H1 (cell line): ENCODE results near the gene FHL1. TPM values are rescaled to one million over a fixed set of nuclear protein-coding genes. Genes with fewer than 3 reads are reported as not detected.

ENCODE experiments used
- CTCF ChIA-PET: fragments of 300-600 bp; sonication (Branson Sonifier 250); formaldehyde crosslinking; loops from one replicate; lab custom pipeline; 2021; ENCODE audit not compliant: partially characterized antibody; lab: Charles Lee
- POLR2A ChIA-PET: fragments of 300-600 bp; sonication (Branson Sonifier 250); formaldehyde crosslinking; loops from one replicate; lab custom pipeline; 2021; ENCODE audit warnings: inconsistent platforms; ENCODE audit not compliant: partially characterized antibody; lab: Charles Lee
- DNase-seq, 2 experiments: peaks; one replicate each; pipeline versions ENCODE4 v3.0.0 to v3.0.0-alpha.2; 2010 to 2022; ENCODE audit warnings: low spot score in 2 of 2, low read depth in 1 of 2, mixed read lengths in 1 of 2
- FAIRE-seq: peaks from 2 replicates; lab custom pipeline; 2011; peaks lifted over from hg19 to GRCh38; lab: Jason Lieb, UNC
- H2AFZ ChIP-seq: 2 replicates; pipeline ENCODE4 v1.8.1; 2012; ENCODE audit warnings: low read length, inconsistent platforms
- H2AK5ac ChIP-seq: 2 replicates; pipeline ENCODE4 v1.6.1; 2013; ENCODE audit warnings: low read depth, low read length
- H2BK120ac ChIP-seq: replicated peaks from 2 replicates; pipeline ENCODE3; 2013; ENCODE audit warnings: low read depth, low read length, inconsistent platforms
- H2BK12ac ChIP-seq: 2 replicates; pipeline ENCODE4 v1.6.1; 2013; ENCODE audit warnings: low read depth, low read length
- H2BK15ac ChIP-seq: 2 replicates; pipeline ENCODE4 v1.6.1; 2013; ENCODE audit warnings: low read length
- H2BK20ac ChIP-seq: 2 replicates; pipeline ENCODE4 v1.6.1; 2013; ENCODE audit warnings: low read length
- H2BK5ac ChIP-seq: 2 replicates; pipeline ENCODE4 v1.6.1; 2013; ENCODE audit warnings: low read depth, low read length
- H3K14ac ChIP-seq: 2 replicates; pipeline ENCODE4 v1.6.1; 2013; ENCODE audit warnings: inconsistent platforms; ENCODE audit not compliant: insufficient read length
- H3K18ac ChIP-seq: 2 replicates; pipeline ENCODE4 v1.6.1; 2013; ENCODE audit warnings: low read length; ENCODE audit errors: extremely low read depth
- H3K23ac ChIP-seq: 2 replicates; pipeline ENCODE4 v1.6.1; 2013; ENCODE audit warnings: inconsistent platforms; ENCODE audit not compliant: insufficient read length
- H3K23me2 ChIP-seq: 2 replicates; pipeline ENCODE4 v1.6.1; 2013; ENCODE audit warnings: low read depth, low read length
- H3K27ac ChIP-seq: 2 replicates; pipeline ENCODE4 v1.6.1; 2011; ENCODE audit warnings: low read depth, low read length, inconsistent platforms
- H3K27me3 ChIP-seq, 4 experiments: replicated peaks in 1 of 4; 1 replicate in 1 of 4; 2 replicates in 3 of 4; pipeline versions ENCODE4 v1.6.1 to v1.8.1; 2011 to 2013; ENCODE audit warnings: low read length in 3 of 4, mild to moderate bottlenecking in 3 of 4, inconsistent platforms in 2 of 4, mixed read lengths in 2 of 4, moderate library complexity in 1 of 4; ENCODE audit not compliant: control insufficient read depth in 3 of 4, insufficient read depth in 3 of 4; ENCODE audit errors: extremely low read depth in 1 of 4
- H3K36me3 ChIP-seq, 4 experiments: 2 replicates each; pipeline versions ENCODE4 v1.6.1 to v1.8.1; 2011 to 2013; ENCODE audit warnings: mild to moderate bottlenecking in 4 of 4, low read length in 3 of 4, moderate library complexity in 2 of 4, control low read depth in 1 of 4, inconsistent platforms in 1 of 4; ENCODE audit not compliant: insufficient read depth in 4 of 4, control insufficient read depth in 2 of 4
- H3K4ac ChIP-seq: replicated peaks from 2 replicates; pipeline ENCODE3; 2013; ENCODE audit warnings: low read length, low read depth, mixed read lengths, inconsistent platforms; ENCODE audit not compliant: insufficient read length
- H3K4me1 ChIP-seq, 4 experiments: replicated peaks in 1 of 4; 1 replicate in 1 of 4; 2 replicates in 3 of 4; pipeline versions ENCODE4 v1.6.1 to v1.8.1; 2011 to 2013; ENCODE audit warnings: low read length in 3 of 4, inconsistent platforms in 2 of 4, mixed read lengths in 1 of 4; ENCODE audit not compliant: insufficient read depth in 4 of 4, control insufficient read depth in 3 of 4
- H3K4me2 ChIP-seq, 2 experiments: 2 replicates each; pipeline versions ENCODE4 v1.6.1 to v1.8.1; 2011 to 2013; ENCODE audit warnings: low read depth in 2 of 2, low read length in 2 of 2, control low read depth in 1 of 2, inconsistent platforms in 1 of 2, mild to moderate bottlenecking in 1 of 2; ENCODE audit not compliant: insufficient read depth in 1 of 2
- H3K4me3 ChIP-seq, 4 experiments: fragments of 200-600, 300-600 bp in 1 of 4; sonication (generic), shearing (Covaris generic), sonication (Bioruptor Twin) in 1 of 4; 2 replicates each; pipeline versions ENCODE4 v1.5.1 to v1.8.1; 2011 to 2016; ENCODE audit warnings: low read length in 4 of 4, low read depth in 3 of 4, control low read depth in 2 of 4, inconsistent platforms in 2 of 4, mild to moderate bottlenecking in 2 of 4, mixed read lengths in 1 of 4, moderate library complexity in 1 of 4; ENCODE audit not compliant: insufficient read depth in 2 of 4; ENCODE audit errors: extremely low read depth in 1 of 4
- H3K56ac ChIP-seq: replicated peaks from 2 replicates; pipeline ENCODE3; 2013; ENCODE audit warnings: low read depth, mild to moderate bottlenecking, mixed read lengths, low read length, inconsistent platforms; ENCODE audit not compliant: insufficient read length
- H3K79me1 ChIP-seq: 2 replicates; pipeline ENCODE4 v1.6.1; 2013; ENCODE audit warnings: low read depth, low read length, control low read depth
- H3K79me2 ChIP-seq, 2 experiments: 2 replicates each; pipeline versions ENCODE4 v1.6.1 to v1.8.1; 2012 to 2013; ENCODE audit warnings: low read length in 2 of 2, mild to moderate bottlenecking in 2 of 2, inconsistent platforms in 1 of 2; ENCODE audit not compliant: insufficient read depth in 2 of 2, control insufficient read depth in 1 of 2
- H3K9ac ChIP-seq, 4 experiments: replicated peaks in 1 of 4; 1 replicate in 1 of 4; 2 replicates in 3 of 4; pipeline versions ENCODE4 v1.6.1 to v1.8.1; 2011 to 2013; ENCODE audit warnings: low read depth in 3 of 4, low read length in 3 of 4, control low read depth in 2 of 4, mild to moderate bottlenecking in 2 of 4, moderate library complexity in 2 of 4, inconsistent platforms in 1 of 4; ENCODE audit errors: extremely low read depth in 1 of 4
- H3K9me3 ChIP-seq, 2 experiments: 2 replicates each; pipeline versions ENCODE4 v1.6.1 to v1.8.1; 2012 to 2013; ENCODE audit warnings: mild to moderate bottlenecking in 2 of 2, moderate library complexity in 2 of 2, control low read depth in 1 of 2, inconsistent platforms in 1 of 2, low read depth in 1 of 2, low read length in 1 of 2, mixed read lengths in 1 of 2; ENCODE audit not compliant: insufficient read depth in 2 of 2
- H4K20me1 ChIP-seq, 2 experiments: replicated peaks in 1 of 2; 2 replicates each; pipeline versions ENCODE3 to v1.8.1; 2011 to 2013; ENCODE audit warnings: inconsistent platforms in 2 of 2, low read length in 2 of 2, mild to moderate bottlenecking in 1 of 2; ENCODE audit not compliant: insufficient read depth in 2 of 2, control insufficient read depth in 1 of 2
- H4K5ac ChIP-seq: 2 replicates; pipeline ENCODE4 v1.6.1; 2013; ENCODE audit warnings: low read length, low read depth, mixed read lengths, inconsistent platforms; ENCODE audit not compliant: insufficient read length
- H4K8ac ChIP-seq: 2 replicates; pipeline ENCODE4 v1.8.0; 2013; ENCODE audit warnings: mild to moderate bottlenecking, moderate library complexity, low read length, inconsistent platforms; ENCODE audit not compliant: insufficient read depth; ENCODE audit errors: extremely low read depth
- H4K91ac ChIP-seq: replicated peaks from 2 replicates; pipeline ENCODE3; 2013; ENCODE audit warnings: low read length, mixed read lengths, inconsistent platforms; ENCODE audit not compliant: insufficient read length
- CBX5 ChIP-seq: fragments of 300-800, 300-1000 bp; sonication (generic); IDR thresholded peaks from 2 replicates; pipeline ENCODE4 v1.7.1; 2016; ENCODE audit warnings: antibody characterized with exemption, low read length, low read depth
- CEBPB ChIP-seq: IDR thresholded peaks from 2 replicates; pipeline ENCODE4 v1.6.1; 2012; ENCODE audit warnings: low read depth, low read length
- CHD2 ChIP-seq: IDR thresholded peaks from 2 replicates; pipeline ENCODE4 v1.6.1; 2012; ENCODE audit warnings: low read length, improper control_type of control experiment
- E2F6 ChIP-seq: IDR thresholded peaks from 2 replicates; pipeline ENCODE4 v1.6.1; 2012; ENCODE audit warnings: inconsistent platforms
- EP300 ChIP-seq, 2 experiments: IDR thresholded peaks; 1 replicate in 1 of 2; 2 replicates in 1 of 2; pipeline ENCODE4 v1.6.1; 2011 to 2012; ENCODE audit warnings: low read depth in 2 of 2, low read length in 2 of 2, mild to moderate bottlenecking in 2 of 2, borderline replicate concordance in 1 of 2, inconsistent platforms in 1 of 2, moderate library complexity in 1 of 2
- HDAC6 ChIP-seq: IDR thresholded peaks from one replicate; pipeline ENCODE4 v1.7.1; 2012; ENCODE audit warnings: low read depth, mild to moderate bottlenecking, inconsistent platforms, low read length, moderate library complexity
- POU5F1 ChIP-seq: IDR thresholded peaks from 2 replicates; pipeline ENCODE4 v1.6.1; 2011; ENCODE audit warnings: low read depth, mild to moderate bottlenecking, low read length, moderate library complexity
- SIX5 ChIP-seq: IDR thresholded peaks from 2 replicates; pipeline ENCODE4 v1.6.1; 2011; ENCODE audit warnings: mild to moderate bottlenecking, low read depth, low read length
- SP2 ChIP-seq: IDR thresholded peaks from 2 replicates; pipeline ENCODE4 v1.6.1; 2012; ENCODE audit warnings: mild to moderate bottlenecking, low read length, inconsistent platforms
- SRF ChIP-seq: IDR thresholded peaks from 2 replicates; pipeline ENCODE4 v1.6.1; 2011; ENCODE audit warnings: mild to moderate bottlenecking, low read depth, low read length, moderate library complexity
- SUZ12 ChIP-seq: fragments of 200-600 bp; sonication (generic); IDR thresholded peaks from 2 replicates; pipeline ENCODE4 v1.6.1; 2012; ENCODE audit warnings: mild to moderate bottlenecking, inconsistent platforms, low read length, moderate library complexity, mixed read lengths
- TAF7 ChIP-seq: optimal IDR thresholded peaks from 2 replicates; pipeline ENCODE3; 2011; ENCODE audit warnings: low read depth, mild to moderate bottlenecking, inconsistent platforms, low read length, moderate library complexity, borderline replicate concordance
- TEAD4 ChIP-seq: IDR thresholded peaks from 2 replicates; pipeline ENCODE4 v1.6.1; 2012; ENCODE audit warnings: low read depth, low read length, inconsistent platforms, mixed read lengths
- WGBS, 2 experiments: shearing (Covaris generic) in 1 of 2; methylation state at CpG; one replicate each; pipeline versions ENCODE4 v1.1.6 to v1.1.7; 2013 to 2015; ENCODE audit warnings: low lambda C conversion rate in 2 of 2, mixed read lengths in 2 of 2, inconsistent platforms in 1 of 2, low coverage in 1 of 2, missing lambda C conversion rate in 1 of 2; ENCODE audit not compliant: insufficient replicate concordance in 2 of 2, insufficient coverage in 1 of 2, insufficient read length in 1 of 2; ENCODE audit errors: extremely low coverage in 1 of 2, missing lambda C conversion rate in 1 of 2; 5-methylcytosine and 5-hydroxymethylcytosine counted together
- polyA plus RNA-seq, 7 experiments: library from polyadenylated mRNA; depleted of rRNA in 3 of 7; stranded (reverse) in 5 of 7; unstranded in 2 of 7; fragments of >200 nt in 5 of 7; fragments of 200-250 nt in 2 of 7; gene quantifications; 1 replicate in 5 of 7; 2 replicates in 1 of 7; 4 replicates in 1 of 7; pipeline versions ENCODE4 v1.2.1 to v1.2.3, GENCODE V29; 2011 to 2013; ENCODE audit warnings: missing spikeins in 2 of 7, mixed read lengths in 2 of 7
- total RNA-seq: library from RNA; stranded (reverse); fragmentation: NEBNext Ultra II Directional; extraction: Animal tissue kit (Norgen Biotek cat#: 25700); gene quantifications from 2 replicates; pipeline ENCODE4 v1.2.1, GENCODE V29; 2021

FHL1 gene
- total and polyA plus RNA-seq, 2 of the 8 experiments (the other 6 are each of a cell fraction or from before 2014, with no cell fraction given): 45.0 to 56.5 TPM

GRCh38 chrX:136183917-136184316, 36.6 kb downstream of the FHL1 start:
- no peak overlapping the region for H2BK20ac ChIP-seq
- DNase-seq (no peak), FAIRE-seq (no peak)
- no peak overlapping the region for H3K23ac ChIP-seq
- H3K79me1 ChIP-seq: no peaks in the 10 kb centered on the region
- ChIA-PET POLR2A (no interaction called here), CTCF (interaction anchor here (0.6 kb wide), 1 partner anchor 85 kb away, joined by 3 read pairs; no protein-coding TSS in a partner anchor)
- H2AFZ ChIP-seq: no peak overlapping the region
- no peak overlapping the region for H3K4me2 ChIP-seq
- H2BK5ac ChIP-seq: no peak overlapping the region
- no peak for TF ChIP-seq SRF
- TF ChIP-seq CEBPB: no peak
- TF ChIP-seq SP2: no peak
- no peak for TF ChIP-seq E2F6
- TF ChIP-seq HDAC6: no peak
- TF ChIP-seq SIX5: no peak
- TF ChIP-seq CHD2: no peak
- TF ChIP-seq CBX5: no peak
- TF ChIP-seq TEAD4: no peak
- TF ChIP-seq TAF7: no peak
- no peak for TF ChIP-seq SUZ12
- TF ChIP-seq POU5F1: no peak
- TF ChIP-seq EP300 (IDR thresholded peaks at IDR 0.05; ENCODE audit: borderline replicate concordance in 1 of 2, low read depth in 2 of 2, low read length in 2 of 2): no peak
- no peak overlapping the region for H3K27ac ChIP-seq
- no peak overlapping the region for H2BK15ac ChIP-seq
- peaks cover 0 to 2% of the 10 kb centered on the region in 2 experiments for H4K20me1 ChIP-seq
- H3K14ac ChIP-seq: no peak overlapping the region
- H4K91ac ChIP-seq: no peak overlapping the region
- no peaks in the 10 kb centered on the region for H3K36me3 ChIP-seq
- no peaks in the 10 kb centered on the region for H3K79me2 ChIP-seq
- no peak overlapping the region for H2AK5ac ChIP-seq
- H2BK120ac ChIP-seq: no peak overlapping the region
- H3K4me1 ChIP-seq: no peaks in the 10 kb centered on the region
- H4K5ac ChIP-seq: no peak overlapping the region
- no peak overlapping the region for H2BK12ac ChIP-seq
- no peak overlapping the region for H3K4ac ChIP-seq
- H3K4me3 ChIP-seq: no peak overlapping the region
- H4K8ac ChIP-seq: no peak overlapping the region
- H3K9ac ChIP-seq: no peak overlapping the region
- H3K9me3 ChIP-seq: no peaks in the 10 kb centered on the region
- 73% methylated on average over 1 of the region's 1 CpG; no CpG with 5 or more reads in 1 of the 2 experiments for WGBS, 2 experiments
- H3K18ac ChIP-seq: no peak overlapping the region
- H3K23me2 ChIP-seq: no peaks in the 10 kb centered on the region
- no peak overlapping the region for H3K56ac ChIP-seq
- H3K27me3 ChIP-seq: no peaks in the 10 kb centered on the region
